Stimulated activated CD8-positive, alpha-beta memory T cell treated with anti-CD3 and anti-CD28 coated beads, Interleukin-2, amount 100 ng/mL, for 1 hour (primary cell): Measurements from ENCODE around the gene ZNF282.
A peak's percentile ranks its signal among the peaks of the same experiment; 100 is the strongest.

ENCODE experiments used
- DNase-seq, 2 donors: peaks; one replicate each; pipeline ENCODE4 v3.0.0-alpha.2; 2020; ENCODE audit warnings: low read depth in 2 of 2

The ZNF282 gene

DNA sequence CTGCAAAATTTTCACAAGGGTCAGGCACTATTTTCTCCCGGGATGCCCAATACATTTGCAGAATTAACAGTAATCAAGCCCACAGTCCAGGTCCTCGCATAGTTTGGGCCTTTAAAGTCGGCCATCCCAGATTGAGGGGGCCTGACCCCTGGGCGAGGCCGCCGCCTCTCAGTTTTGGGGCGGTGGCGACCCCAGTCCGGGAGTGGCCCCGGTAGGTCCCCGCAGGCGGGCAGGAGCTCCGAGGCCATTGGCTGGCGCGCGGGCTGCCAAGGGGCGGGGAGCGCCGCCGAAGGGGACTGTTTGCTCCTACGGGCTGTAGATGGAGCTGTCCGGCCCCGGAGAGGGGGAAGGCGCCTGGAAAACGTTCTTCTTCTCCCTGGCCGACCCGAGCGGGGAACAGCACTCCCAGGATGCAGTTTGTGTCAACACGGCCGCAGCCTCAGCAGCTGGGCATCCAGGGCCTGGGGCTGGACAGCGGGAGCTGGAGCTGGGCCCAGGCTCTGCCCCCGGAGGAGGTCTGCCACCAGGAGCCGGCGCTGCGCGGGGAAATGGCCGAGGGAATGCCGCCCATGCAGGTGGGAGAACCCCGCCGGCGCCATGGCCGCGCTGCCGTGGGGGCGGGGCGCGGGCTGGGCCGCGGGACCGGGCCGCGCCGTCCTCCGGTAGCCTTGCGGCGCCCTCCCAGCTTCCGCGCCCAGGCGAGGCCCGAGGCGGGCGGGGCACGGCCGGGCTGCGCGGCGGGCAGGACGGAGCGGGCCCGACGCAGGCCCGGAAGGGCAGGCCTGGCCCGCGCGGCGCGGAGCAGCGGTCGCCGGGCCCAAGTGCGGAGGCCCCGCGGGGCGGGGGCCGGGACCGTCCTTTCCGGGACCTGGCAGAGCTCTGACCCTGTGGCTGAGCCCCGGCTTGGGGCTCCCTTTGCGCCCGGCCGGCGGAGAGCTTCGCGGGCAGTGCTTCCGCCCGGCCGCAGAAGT lies at the start of gene ZNF282:
TSS of gene ZNF282 (plus strand) at position 367 of the 971 bp plus-strand sequence. CDS start at position 411, 44 bp downstream.
- DNase-seq, result peak; percentile 35 to 38

DNA sequence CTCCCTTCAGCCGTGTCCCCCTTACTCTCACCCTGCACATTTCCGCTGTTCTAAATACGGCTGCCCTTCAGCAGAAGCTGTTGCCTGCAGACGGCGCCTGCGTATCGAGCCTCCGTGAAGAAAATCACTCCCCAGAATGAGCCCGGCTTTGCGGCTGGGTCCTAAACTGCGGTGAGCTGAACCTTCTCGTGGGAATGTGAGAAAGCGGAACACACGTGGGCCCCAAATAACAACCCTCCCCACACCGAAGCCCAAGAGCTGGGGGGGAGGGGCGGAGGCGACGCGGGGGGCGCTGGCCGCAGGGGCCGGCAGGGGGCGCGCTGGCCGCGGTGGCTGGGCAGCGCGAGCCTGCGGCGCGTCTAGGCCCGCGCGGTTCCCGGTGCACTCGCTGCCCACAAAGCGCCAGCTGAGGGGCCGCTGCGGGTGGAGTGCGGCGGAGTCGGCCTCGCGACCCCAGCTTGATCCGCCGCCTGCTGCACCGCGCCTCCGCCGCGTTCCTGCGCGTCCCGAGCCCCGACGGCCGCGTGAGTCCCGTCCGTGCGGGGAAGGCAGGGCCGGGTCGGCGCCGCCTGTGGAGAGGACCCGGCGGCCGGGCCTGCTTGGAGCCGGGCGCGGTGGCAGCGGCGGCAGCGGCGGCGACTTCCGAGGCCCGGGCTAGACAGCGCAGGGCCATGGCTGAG lies 48.1 kb upstream of the ZNF282 start, which contains the start of gene ZNF398:
TSS of gene ZNF398 (plus strand) at position 382 of the 680 bp plus-strand sequence. CDS start at position 672, 290 bp downstream.
- DNase-seq, result peak; percentile 59 to 61

- peak; percentile 33 to 47 for DNase-seq
These were observed 47.3 kb upstream of the ZNF282 start for GRCh38 chr7:149147752-149148653.

- no peak for DNase-seq
These were observed 44.4 kb upstream of the ZNF282 start for GRCh38 chr7:149150981-149151380.

- DNase-seq, result no peak
These were observed 42.0 kb upstream of the ZNF282 start for GRCh38 chr7:149153346-149153745.

GRCh38 chr7:149154056-149154455 lies 41.3 kb upstream of the ZNF282 start:
- no peak for DNase-seq

DNA sequence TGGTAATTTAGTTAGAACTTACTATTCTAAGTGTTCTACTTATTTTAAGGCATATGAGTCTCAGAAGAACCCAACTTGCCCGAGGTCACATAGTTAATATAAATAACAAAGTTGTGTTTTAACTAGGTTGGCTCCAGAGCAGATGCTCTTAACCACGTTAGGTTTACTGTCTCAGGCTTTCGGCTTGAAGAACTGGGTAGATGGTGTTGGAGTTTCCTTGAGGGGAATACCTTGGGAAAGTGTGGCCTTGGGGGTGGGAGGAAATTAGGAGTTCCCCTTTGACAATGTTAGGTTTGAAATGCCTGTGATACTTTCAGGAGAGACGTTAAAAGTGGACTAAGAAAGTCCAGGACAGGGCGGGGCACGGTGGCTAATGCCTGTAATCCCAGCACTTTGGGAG lies 38.4 kb upstream of the ZNF282 start:
- no peak for DNase-seq

- DNase-seq, result no peak
These were observed 34.0 kb upstream of the ZNF282 start for GRCh38 chr7:149161241-149161848.

DNA sequence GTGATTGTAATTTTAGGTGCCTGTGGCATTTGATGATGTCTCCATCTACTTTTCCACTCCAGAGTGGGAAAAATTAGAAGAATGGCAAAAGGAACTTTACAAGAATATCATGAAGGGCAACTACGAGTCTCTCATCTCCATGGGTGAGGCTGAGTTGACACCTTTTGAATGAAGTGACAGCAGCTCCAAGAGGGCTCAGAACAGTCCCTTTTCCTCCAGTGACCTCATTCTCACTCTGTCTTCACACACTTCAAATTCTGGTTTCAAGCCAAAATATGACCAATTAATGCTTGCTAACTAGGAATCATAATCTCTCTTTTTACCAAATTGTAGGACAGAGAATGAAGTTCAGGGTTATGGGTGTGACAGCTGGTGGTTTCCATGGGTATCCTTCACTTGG lies 29.2 kb upstream of the ZNF282 start:
- DNase-seq, result no peak

DNA sequence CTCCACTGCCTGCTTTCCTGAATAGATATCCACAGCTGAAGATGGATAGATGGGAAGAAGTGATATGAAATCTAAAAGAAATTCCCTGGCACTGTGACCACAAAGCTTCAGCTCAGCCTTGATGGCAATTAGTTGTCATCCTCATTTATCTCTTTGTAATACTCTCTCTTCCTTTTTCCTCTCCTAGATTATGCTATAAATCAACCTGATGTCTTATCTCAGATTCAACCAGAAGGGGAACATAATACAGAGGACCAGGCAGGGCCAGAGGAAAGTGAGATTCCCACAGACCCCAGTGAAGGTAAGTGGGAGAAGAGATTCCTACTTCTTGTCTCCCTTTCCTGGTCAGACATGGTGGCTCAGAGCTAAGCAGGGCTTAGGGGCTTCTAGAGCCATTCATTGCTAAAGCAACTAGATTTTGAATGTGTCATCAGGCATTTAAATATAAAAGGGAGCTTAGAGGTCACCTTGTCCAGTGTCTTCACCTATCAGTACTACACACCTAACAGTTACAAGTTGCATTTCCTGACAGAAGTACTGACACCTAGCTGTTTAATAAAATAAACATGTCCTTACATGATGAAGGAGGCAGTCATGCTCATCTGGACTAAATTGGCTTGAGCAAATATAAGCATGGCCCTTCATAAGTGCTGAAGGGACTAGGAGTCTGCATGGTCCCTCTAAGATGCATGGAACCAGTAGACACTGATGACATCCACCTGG lies 28.6 kb upstream of the ZNF282 start:
- no peak for DNase-seq

DNA sequence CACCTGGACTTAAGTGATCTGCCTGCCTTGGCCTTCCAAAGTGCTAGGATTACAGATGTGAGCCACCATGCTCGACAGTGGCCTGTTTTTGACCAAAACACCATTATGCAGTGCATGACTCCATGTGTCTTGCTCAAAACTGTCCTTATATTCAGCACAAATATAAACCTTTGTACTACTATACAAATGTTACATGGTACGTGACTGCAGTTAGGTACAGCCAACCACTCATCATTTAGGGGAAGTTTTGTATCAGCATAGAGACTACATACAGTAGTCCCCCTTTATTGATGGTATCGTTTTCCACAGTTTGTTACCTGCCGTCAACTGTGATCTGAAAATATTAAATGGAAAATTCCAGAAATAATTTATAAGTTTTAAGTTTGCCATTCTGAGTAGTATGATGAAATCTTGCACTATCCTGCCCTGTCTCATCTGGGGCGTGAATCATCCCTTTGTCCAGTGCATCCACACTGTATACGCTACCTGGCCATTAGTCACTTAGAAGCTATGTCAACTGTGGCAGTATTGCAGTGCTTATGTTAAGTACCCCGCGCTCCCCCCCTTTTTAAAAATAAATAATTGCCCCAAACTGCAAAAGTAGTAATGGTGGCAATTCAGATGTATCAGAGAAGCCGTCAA lies 23.3 kb upstream of the ZNF282 start:
- no peak for DNase-seq

DNA sequence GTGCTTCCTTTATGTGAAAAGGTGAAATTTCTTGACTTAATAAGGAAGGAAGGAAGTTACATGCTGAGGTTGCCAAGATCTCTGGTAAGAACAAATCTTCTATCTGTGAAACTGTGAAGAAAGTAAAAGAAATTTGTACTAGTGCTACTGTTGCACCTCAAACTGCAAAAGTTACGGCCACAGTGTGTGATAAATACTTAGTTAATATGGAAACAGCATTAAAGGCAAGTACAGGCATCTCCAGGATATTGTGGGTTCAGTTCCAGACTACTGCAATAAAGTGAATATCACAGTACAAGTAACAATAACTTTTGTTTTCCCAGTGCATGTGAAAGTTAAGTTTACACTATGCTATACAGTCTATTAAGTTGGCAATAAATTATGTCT lies 22.8 kb upstream of the ZNF282 start:
- no peak for DNase-seq

- DNase-seq, result no peak
These were observed 20.2 kb upstream of the ZNF282 start for GRCh38 chr7:149175150-149175549.

- no peak for DNase-seq
These were observed 16.1 kb upstream of the ZNF282 start for GRCh38 chr7:149179241-149179640.

- DNase-seq, result no peak
These were observed 14.5 kb upstream of the ZNF282 start for GRCh38 chr7:149180722-149181449.

DNA sequence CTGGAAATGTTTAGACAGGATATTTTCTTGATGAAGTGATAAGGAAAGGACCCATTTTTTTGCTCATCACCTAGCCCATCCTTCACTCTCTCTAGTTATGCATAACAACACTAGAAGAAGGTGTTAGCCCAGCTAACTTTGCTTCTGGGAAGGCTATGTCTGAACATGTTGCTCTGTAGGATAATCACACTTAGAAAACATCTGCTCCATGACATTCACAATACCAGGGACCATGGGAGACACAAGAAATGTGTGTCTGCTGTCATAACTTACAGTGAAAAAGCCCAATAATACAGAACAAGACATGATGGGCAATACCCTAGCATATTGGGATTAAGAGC lies 13.9 kb upstream of the ZNF282 start:
- DNase-seq, result no peak

DNA sequence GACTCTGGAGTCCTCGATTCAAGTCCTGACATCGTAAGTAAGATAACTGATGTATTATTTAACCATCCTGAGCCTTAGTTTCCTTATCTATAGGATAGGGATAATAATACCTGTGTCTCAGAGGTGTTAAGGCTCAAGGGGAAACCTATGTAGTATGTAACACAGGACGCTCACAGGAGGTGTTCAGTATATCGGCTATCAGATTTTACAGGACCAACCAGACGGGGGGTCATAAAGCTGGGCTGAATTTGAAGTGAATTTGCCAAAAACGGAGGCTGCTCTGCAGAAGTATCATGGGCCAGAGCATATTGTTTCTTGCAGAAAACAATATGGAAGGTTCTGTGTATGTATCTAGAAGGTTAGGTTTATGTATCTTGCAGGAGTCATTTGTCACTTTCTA lies 11.1 kb upstream of the ZNF282 start:
- DNase-seq, result no peak

- DNase-seq, result no peak
These were observed 7.1 kb upstream of the ZNF282 start for GRCh38 chr7:149188213-149188612.

GRCh38 chr7:149188637-149189259 lies 6.6 kb upstream of the ZNF282 start:
- no peak for DNase-seq
